DND-41 (cell line): ENCODE measurements around the gene DCP1B.

Experiments used
- ATAC-seq: fragments of 200-7000 bp; cut with Tn5 transposase; 3 replicates; pipeline ENCODE4 v1.9.1; 2021; ENCODE audit warnings: low read depth; ENCODE audit not compliant: insufficient read depth
- DNase-seq: peaks from one replicate; pipeline ENCODE4 v3.0.0-alpha.2; 2020
- H2AFZ ChIP-seq: 2 replicates; pipeline ENCODE4 v1.6.0; 2012; ENCODE audit warnings: low read depth, low read length
- H3K27ac ChIP-seq: 2 replicates; pipeline ENCODE4 v1.5.1; 2012; ENCODE audit warnings: low read length, inconsistent platforms
- H3K27me3 ChIP-seq: fragments of 200-600 bp; sonication (generic); 2 replicates; pipeline ENCODE4 v1.6.0; 2012; ENCODE audit warnings: low read length, mild to moderate bottlenecking, inconsistent platforms; ENCODE audit not compliant: insufficient read depth, poor library complexity
- H3K36me3 ChIP-seq: 2 replicates; pipeline ENCODE4 v1.5.1; 2012; ENCODE audit warnings: low read length, inconsistent platforms; ENCODE audit not compliant: insufficient read depth
- H3K4me1 ChIP-seq: 2 replicates; pipeline ENCODE4 v1.5.1; 2012; ENCODE audit warnings: mild to moderate bottlenecking, low read length; ENCODE audit not compliant: insufficient read depth
- H3K4me2 ChIP-seq: 2 replicates; pipeline ENCODE4 v1.6.0; 2012; ENCODE audit warnings: mild to moderate bottlenecking, moderate library complexity, low read length, inconsistent platforms; ENCODE audit not compliant: insufficient read depth
- H3K4me3 ChIP-seq, 2 experiments: fragments of 200-600 bp in 1 of 2; shearing (Covaris generic) in 1 of 2; 2 replicates each; pipeline ENCODE4 v1.5.1; 2012 to 2016; ENCODE audit warnings: inconsistent platforms in 2 of 2, low read length in 2 of 2, mild to moderate bottlenecking in 2 of 2, low read depth in 1 of 2, moderate library complexity in 1 of 2
- H3K79me2 ChIP-seq: 2 replicates; pipeline ENCODE4 v1.6.0; 2012; ENCODE audit warnings: low read length, inconsistent platforms; ENCODE audit not compliant: insufficient read depth
- H3K9ac ChIP-seq: 2 replicates; pipeline ENCODE4 v1.6.0; 2012; ENCODE audit warnings: low read depth, mild to moderate bottlenecking, inconsistent platforms, low read length, moderate library complexity
- H3K9me3 ChIP-seq: 2 replicates; pipeline ENCODE4 v1.5.1; 2012; ENCODE audit warnings: low read length, moderate library complexity, mild to moderate bottlenecking, inconsistent platforms; ENCODE audit not compliant: insufficient read depth, severe bottlenecking
- H4K20me1 ChIP-seq: 2 replicates; pipeline ENCODE4 v1.6.0; 2012; ENCODE audit warnings: low read length; ENCODE audit not compliant: insufficient read depth
- EZH2 ChIP-seq: IDR thresholded peaks from 3 replicates; pipeline ENCODE4 v1.6.1; 2012; ENCODE audit warnings: borderline replicate concordance, low read depth, mild to moderate bottlenecking, moderate library complexity, low read length, inconsistent platforms; ENCODE audit not compliant: severe bottlenecking
- TF ChIP-seq, protein P1 (sequence below): IDR thresholded peaks from 2 replicates; pipeline ENCODE4 v1.5.1; 2012; ENCODE audit warnings: borderline replicate concordance, low read length, moderate library complexity, mild to moderate bottlenecking; ENCODE audit not compliant: poor library complexity, severe bottlenecking; ENCODE audit errors: extremely low read depth

Gene DCP1B

GRCh38 chr12:2019126-2019525 is 14.9 kb upstream of the DCP1B start:
- Histone ChIP-seq H3K27me3 (peaks cover 17% of the 10 kb centered on the region), H3K9me3 (no peaks in the 10 kb centered on the region), H3K9ac (no peak overlapping the region), H3K4me2 (no peak overlapping the region), H2AFZ (no peak overlapping the region), H4K20me1 (no peaks in the 10 kb centered on the region), H3K27ac (no peak overlapping the region), H3K36me3 (no peaks in the 10 kb centered on the region), H3K4me1 (no peaks in the 10 kb centered on the region), H3K4me3 (no peak overlapping the region), H3K79me2 (no peaks in the 10 kb centered on the region)
- TF ChIP-seq, protein P1, sequence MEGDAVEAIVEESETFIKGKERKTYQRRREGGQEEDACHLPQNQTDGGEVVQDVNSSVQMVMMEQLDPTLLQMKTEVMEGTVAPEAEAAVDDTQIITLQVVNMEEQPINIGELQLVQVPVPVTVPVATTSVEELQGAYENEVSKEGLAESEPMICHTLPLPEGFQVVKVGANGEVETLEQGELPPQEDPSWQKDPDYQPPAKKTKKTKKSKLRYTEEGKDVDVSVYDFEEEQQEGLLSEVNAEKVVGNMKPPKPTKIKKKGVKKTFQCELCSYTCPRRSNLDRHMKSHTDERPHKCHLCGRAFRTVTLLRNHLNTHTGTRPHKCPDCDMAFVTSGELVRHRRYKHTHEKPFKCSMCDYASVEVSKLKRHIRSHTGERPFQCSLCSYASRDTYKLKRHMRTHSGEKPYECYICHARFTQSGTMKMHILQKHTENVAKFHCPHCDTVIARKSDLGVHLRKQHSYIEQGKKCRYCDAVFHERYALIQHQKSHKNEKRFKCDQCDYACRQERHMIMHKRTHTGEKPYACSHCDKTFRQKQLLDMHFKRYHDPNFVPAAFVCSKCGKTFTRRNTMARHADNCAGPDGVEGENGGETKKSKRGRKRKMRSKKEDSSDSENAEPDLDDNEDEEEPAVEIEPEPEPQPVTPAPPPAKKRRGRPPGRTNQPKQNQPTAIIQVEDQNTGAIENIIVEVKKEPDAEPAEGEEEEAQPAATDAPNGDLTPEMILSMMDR, result no peak
- no peak for TF ChIP-seq EZH2
- DNase-seq (no peak), ATAC-seq (no peak)

GRCh38 chr12:2018391-2018790 is 14.1 kb upstream of the DCP1B start:
- Histone ChIP-seq H3K36me3 (no peaks in the 10 kb centered on the region), H3K9me3 (no peaks in the 10 kb centered on the region), H3K79me2 (no peaks in the 10 kb centered on the region), H4K20me1 (no peaks in the 10 kb centered on the region), H3K27ac (no peak overlapping the region), H3K9ac (no peak overlapping the region), H3K4me1 (no peaks in the 10 kb centered on the region), H3K4me2 (no peak overlapping the region), H3K4me3 (no peak overlapping the region), H2AFZ (no peak overlapping the region), H3K27me3 (peaks cover 17% of the 10 kb centered on the region)
- ATAC-seq (no peak), DNase-seq (no peak)
- no peak for TF ChIP-seq EZH2
- TF ChIP-seq, protein P1, result no peak

DNA sequence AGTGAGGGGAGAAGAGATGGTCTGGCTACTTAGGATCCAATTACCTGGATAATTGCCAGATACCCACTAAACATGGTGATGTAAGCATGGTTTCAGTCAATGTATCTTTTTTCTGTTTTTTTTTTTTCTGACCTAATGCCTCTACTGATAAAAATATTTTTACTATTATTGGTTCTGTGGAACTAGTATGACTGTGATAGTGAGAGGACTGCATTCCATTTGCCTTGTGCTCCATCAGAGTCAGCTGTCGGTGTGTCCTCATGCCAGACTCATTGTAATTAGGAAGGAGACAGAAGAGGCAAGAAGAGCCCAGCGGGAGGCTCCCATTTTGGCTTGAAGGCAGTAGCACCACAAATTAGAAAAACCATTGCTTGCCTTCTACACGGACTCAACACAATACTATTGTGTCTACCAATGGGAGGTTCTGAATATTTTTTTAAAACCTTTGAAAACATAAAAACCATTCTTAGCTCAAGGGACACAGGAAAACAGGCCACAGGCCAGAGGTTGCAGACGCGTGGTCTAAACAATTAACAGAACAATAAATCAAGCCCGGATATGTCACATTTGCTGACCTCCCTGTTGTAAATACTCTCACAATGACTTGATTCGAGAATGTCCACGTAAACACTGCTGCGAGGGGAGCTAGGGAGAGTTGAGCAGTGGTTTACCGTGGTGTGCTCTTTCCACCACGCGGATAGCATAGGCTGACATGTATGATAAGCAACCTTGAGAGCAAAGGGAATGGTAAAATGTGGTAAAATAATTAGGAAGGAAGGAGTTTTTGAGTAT is 13.5 kb upstream of the DCP1B start:
- Histone ChIP-seq H3K27me3 (peaks cover 15% of the 10 kb centered on the region), H3K36me3 (no peaks in the 10 kb centered on the region), H2AFZ (no peak overlapping the region), H3K9me3 (no peaks in the 10 kb centered on the region), H3K79me2 (no peaks in the 10 kb centered on the region), H3K4me1 (no peaks in the 10 kb centered on the region), H3K9ac (no peak overlapping the region), H3K27ac (no peak overlapping the region), H4K20me1 (no peaks in the 10 kb centered on the region), H3K4me3 (no peak overlapping the region), H3K4me2 (no peak overlapping the region)
- ATAC-seq (no peak), DNase-seq (no peak)
- TF ChIP-seq, protein P1, result no peak
- no peak for TF ChIP-seq EZH2
